OCI-M1 (cell line): Measurements from ENCODE around the gene PBXIP1.

Experiments
- DNase-seq: peaks from one replicate; lab custom pipeline; 2025; lab: John Stamatoyannopoulos, UW

The PBXIP1 gene, protein sequence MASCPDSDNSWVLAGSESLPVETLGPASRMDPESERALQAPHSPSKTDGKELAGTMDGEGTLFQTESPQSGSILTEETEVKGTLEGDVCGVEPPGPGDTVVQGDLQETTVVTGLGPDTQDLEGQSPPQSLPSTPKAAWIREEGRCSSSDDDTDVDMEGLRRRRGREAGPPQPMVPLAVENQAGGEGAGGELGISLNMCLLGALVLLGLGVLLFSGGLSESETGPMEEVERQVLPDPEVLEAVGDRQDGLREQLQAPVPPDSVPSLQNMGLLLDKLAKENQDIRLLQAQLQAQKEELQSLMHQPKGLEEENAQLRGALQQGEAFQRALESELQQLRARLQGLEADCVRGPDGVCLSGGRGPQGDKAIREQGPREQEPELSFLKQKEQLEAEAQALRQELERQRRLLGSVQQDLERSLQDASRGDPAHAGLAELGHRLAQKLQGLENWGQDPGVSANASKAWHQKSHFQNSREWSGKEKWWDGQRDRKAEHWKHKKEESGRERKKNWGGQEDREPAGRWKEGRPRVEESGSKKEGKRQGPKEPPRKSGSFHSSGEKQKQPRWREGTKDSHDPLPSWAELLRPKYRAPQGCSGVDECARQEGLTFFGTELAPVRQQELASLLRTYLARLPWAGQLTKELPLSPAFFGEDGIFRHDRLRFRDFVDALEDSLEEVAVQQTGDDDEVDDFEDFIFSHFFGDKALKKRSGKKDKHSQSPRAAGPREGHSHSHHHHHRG

DNA sequence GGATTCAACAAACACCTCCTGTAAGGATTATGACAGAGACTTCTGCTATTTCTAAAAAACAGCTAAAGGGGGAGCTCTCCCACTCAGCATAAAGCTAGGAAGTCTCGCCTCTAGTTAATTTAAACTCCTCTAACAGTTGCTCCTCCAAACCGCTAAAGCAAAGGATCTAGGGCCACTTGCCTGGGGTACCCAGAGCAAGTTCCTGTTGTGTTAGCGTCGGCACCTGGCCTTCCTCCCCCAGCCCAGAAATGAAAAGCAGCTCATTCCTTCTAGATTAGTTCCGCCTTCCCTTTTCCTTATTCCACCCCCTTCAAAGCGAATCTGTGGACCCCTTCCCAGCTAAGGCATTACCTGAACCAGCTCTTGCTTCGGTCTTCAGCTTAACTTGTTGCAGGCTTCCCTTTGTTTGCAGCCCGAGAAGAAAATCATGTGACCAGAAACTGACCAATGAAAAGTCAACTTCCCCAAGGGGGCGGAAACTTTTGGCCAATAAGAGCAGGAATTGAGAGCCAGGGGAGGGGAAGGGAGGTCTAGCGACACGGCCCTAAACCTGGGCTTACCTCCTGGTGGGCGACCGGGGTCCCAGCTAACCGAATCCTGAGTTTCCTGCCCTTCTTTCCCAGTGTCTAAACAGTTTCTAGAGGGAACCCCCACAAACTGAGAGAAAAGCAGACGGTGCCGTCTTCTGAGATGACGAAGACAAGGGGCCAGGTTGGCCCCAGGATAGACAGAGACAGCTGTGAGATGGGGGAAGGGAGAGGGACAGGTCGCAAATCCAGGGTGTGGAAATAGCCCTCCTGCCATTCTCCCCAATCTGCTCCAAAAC lies at the start of gene PBXIP1:
Gene PBXIP1 (minus strand): TSS at position 382 of the 826 bp plus-strand sequence. CDS start 2,378 bp downstream, outside the sequence.
- peak; percentile 97 for DNase-seq

DNA sequence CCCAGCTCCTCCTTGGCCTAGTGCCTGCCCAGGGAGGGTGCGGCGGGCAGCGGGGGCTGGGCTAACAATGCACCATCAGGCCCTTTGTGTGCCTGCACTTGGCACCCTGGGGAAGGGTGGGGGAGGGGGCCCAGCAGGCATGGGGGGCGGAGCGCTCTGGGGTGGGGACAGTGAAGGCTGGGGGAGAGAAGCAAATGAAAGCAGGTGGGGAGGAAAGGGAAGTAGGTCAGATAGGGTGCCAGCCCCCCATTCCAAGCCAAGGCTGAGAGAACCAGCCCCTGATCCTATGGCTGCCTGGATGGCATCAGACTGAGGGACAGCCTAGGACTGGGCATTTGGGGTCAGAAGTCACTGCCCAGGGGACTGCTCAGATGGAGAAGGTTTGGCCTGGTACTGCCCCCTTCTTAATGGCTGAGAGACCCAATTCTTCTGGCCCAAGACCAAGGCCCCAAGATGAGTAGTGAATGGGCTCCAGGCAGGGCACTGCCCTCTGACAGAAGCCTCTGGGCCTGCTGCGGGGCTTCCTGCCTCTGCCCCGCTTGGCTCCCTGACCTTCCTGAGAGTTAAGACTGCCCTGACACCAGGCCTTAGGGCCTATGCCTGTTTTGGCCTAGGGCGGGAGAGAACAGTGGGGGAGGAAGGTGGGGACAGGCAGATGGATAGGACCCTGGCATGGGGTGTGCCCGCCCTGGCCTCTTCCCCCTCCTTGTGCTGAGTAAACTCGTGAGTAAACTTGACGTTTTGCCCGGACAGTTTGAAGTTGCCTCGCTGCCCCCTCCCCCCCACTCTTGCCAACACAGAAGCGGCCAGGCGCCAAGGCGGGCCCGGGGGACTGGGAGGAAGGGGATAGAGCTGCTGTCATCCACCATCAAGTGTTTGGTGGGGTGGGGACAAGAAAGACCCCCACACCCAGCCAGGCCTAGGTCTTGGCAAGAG lies 49.4 kb upstream of the PBXIP1 start:
- DNase-seq: no peak

DNA sequence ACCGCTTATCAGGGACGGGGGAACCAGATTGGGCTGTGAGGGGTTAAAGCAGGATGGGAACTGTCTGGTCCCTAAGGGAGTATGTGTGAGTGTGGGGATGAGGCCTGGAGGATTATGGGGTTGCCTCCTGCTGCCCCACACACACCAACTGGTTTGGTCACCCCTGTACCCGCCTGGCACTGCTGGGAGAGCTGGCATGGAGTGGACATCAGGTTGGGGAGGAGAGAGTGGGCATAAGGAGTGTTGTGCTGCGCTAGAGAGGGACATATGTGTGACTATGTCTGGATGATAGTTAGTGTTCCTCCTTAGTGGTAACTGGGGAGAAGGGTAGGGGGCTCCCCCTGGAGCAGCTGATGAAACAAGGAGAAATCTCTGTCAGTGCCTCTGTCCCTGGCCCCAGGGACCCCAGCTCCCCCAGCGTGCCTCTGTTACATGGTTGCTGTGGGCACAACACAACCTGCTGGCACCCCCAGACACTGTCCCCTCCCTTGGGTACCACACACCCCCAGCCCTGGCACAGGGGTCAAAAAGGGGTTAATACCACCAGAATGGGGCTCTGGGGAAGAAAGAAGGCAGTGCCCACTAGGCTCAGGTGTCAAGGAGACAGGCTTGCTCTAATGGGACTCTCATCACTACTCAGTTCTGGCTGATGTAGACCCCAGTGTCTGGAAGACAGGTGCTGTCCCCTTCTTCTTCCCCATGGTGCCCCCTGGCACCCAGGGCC lies 48.6 kb upstream of the PBXIP1 start:
- peak; percentile 66 for DNase-seq

DNA sequence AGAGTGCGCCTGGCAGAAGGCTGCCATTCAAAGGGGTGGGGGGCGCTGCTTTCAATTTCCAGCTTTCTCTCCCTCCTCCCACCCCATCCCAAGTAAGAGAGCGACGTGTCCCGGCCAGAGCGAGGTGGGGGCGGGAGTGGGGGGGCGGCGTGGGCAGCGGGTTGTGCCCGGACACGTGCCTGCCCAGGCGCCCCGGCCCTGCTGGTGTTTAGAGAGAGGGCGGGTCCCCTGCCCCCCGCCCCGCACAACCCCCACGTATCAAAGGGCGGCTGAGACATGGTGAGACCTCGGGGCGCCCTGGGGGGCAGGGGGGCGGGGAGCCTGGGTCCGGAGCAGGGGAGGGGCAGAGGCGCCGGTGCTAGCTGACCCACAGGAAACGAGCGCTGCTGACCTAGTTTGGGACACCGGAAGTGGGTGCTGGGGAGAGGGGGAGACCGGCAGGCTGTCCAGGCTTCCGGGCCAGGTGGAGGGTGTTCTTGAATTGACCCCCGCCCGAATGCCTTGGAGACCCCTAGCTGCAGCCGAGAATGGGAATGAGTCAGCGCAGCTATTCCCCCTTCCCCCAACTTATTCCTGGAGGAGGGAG lies 48.0 kb upstream of the PBXIP1 start:
- DNase-seq: peak; percentile 83

DNA sequence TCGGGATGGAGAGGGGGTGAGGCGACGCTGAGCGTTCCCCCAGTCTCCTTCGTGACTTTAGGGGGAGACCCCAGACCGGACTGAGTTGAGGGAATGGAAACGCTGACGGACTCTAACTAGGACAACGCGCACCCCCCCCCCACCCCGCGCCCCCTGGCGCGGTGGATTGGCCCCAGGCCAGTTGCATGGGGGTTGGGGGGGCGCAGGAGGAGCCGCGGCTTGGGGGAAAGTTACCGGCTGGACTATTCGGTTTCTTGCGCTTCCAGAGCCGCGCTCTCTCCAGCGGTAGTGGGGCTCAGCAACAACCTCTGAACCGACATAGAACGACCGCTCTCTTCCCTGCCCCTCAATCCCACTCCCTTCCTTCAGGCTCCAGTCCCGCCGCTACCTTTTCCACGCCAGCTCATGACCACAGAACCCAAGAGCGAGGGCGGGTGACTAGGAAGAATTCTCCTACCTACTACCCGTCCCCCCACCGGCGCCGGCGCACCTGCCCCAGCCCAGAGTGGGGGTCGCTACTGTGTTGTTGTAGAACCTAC lies 47.4 kb upstream of the PBXIP1 start:
- peak; percentile 68 for DNase-seq

DNA sequence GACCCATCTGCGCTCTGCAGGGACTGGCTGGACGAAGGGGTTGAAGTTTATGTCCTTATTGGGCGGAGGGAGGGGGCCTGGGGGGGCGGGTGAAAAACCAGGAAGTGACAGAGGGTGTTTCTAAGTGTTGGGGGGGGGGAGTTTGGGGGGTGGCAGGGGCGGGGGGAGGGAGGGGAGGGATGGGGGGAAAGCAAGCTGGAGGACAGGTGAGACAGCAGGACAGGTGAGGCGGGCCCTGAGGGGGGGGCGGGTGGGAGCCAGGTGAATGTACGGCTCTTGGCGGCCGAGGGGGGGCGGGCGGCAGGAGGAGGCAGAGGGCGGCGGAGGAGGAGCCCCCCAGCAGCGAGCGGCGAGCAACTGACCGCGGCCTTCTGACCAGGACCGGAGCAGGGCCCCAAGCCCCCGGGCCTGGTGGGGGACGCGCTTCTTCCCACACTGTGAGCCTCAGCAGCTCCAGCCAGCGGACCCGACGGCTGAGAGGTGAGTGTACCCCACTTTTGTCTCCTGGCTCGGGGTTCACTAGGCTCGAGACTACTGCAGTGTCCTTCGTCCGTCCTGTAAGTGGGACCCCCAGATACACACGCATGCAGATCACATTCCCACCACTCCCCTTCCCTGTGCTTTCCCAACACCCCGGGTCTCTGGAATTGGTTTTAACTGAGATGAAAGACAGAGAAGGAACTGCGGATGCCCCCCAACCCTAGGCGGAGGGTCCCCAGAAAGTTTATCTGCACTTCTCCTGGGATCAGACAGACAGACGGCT lies 46.7 kb upstream of the PBXIP1 start, which contains the start of gene ZBTB7B:
Gene ZBTB7B (plus strand): TSS at position 339 of the 763 bp plus-strand sequence. CDS start 11,859 bp downstream, outside the sequence.
- peak; percentile 68 for DNase-seq

DNA sequence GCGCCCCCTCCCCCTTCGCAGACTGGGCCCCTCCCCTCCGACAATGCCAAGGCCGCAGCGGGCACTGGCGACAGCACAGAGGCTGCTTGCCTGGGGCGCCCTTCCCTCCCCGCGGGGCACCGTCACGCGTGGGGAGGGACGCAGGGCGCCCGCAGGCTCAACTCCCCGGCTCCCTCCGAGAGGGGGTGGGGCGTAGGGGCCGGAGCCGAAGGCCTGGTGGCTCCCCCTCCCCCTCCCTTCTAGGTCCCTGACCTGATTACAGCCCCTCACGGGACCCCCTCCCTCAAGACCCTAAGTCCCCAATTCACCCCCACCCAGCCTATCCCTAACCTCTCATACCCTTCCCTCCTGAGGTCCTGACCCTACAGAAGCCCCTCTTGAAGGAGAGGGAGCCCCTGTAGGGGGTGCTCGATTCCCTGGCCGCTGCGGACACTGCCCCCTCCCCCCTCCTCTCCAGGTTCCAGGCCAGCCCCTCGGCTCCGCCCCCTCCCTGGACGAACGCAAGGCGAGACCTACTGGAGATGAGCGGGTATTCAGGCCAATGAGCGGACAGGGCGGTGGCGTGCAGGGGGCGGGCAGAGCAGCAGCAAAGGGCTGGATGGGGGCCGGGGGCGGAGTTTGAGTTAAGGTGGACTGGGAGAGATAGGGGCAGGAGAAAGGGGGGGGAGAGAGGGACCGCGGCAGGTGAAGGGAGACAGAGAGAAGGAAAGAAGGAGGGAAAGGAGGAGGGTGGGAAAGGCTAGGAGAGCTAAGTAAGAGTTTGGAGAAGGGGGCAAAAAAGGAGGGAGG lies 46.0 kb upstream of the PBXIP1 start:
- peak; percentile 99 for DNase-seq

DNA sequence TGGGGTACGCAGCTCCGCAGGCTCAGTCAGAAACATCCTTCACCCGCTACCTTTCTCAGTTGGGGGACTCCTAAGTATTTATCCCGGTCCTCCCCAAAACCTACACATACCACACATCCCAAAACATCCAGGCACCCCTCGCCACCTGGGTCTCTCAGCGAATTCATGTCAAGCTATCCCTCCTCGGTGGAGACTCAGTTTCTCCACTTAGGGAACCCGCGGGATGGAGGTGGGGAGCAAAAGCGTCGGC lies 45.5 kb upstream of the PBXIP1 start:
- DNase-seq: no peak

DNA sequence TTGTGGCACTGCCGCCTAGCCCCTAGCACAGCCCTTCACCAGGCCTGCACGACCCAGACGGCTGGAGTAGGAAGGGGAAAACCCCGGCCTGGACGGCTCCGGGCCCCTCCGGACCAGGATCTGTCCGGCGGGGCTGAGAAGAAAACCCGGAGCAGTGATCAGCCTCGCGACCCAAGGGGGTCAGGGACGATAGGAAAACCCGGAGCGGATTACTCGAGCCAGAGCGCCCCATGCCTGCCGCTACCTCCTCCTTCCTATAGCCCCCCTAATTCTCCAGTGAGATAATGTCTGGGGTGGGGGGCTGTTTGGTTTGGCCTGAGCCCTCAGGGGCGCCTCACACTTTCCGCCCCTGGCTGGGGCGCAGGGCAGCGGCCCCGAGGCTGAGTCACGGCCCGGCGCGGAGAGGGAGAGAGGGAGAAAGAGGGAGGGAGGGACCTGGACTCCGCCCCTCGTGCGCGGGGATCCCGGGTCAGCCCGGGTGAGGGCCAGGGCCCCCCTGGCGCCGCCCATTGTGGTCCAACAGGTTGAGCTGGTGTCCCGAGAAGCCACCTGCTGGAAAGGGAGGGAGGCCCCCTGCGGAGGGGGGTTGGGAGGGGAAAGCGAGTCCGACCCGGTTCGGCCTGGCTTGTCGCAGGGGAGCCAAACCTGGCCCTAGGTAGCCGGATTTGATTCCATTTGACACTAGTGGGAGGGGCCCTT lies 45.0 kb upstream of the PBXIP1 start:
- peak; percentile 97 for DNase-seq

DNA sequence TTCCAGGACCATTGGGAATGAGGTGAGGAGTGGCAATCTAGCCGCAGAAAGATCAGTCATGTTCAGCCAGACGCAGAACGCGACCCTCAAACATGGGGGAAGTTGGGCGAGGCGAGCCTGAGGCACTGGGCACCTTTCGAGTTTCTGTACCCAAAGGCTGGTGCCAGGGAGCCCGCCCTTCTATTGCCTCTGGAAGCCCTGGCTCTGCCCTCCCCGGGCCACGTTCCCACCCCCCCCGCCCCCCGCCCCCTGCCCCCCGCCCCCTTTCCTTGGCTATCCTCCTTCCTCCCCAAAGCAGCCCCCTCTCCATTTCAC lies 44.5 kb upstream of the PBXIP1 start:
- no peak for DNase-seq

DNA sequence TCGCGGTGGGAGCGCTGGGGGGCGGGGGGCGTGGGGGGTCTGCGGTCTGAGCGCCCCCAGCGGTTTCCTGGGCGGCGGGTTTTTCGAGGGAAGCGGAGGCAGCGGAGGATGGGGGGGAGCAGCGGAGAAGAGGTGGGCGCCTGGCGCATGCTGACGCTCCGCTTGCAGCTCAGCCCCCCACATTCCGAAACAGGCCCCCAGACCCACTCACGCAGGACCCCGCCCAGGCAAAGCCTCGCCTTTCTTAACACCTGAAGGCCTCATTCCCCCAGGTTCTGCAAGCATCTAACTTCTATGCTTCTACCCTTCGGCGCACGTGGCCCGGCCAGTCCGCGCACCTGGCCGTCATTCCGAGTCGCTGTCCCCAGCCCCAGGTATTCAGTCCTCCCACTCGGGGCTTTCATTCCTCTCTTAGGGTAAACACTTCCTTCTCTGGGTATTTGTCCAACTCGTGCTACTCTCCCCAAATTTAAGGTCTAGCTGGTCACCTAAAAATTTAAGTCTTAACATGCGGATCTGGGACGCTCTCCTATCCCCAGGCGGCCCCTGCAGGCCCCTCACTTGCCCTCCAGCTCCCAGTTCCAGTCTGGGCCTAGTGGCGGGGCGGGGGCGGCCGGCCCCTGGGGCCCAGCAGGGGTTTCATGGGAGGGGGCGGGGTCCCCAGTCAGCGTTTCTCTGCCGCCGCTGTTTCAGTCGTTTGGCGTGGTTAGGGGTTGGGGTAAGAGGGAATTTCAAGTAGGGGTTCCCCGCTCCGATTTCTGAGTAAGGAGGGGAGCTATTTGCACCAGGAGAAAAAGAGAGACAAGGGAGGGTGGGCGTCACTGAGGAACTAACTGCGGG lies 43.9 kb upstream of the PBXIP1 start:
- peak; percentile 92 for DNase-seq

DNA sequence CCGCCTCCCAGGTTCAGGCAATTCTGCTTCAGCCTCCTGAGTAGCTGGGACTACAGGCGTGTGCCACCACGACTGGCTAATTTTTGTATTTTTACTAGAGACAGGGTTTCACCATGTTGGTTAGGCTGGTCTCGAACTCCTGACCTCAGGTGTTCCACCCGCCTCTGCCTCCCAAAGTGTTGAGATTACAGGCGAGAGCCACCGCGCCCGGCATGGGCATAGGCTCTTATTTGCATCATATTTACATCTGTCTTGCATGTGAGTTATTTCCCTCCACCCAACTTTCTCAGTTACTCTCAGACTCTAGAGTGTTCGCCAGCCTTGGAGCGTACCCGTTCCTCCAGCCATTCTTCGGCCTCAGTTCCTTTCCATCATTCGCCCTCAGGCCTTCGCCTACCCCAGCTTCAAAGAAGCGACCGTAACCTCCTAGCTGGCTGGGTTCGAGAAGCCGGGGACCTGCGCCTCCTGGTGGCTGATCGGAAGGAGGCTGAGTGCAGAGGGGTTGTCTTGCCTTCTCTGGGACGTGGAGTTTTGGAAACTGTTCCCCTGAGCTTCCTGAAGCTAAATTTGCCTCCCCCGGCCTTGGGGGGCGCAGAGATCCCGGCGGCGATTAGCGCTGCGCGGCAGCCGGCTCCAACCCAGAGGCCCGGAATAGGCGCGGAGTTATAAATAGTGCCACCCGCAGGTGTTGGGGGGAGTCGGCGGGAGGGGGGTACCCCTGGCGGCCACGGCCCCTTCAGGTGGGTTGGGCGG lies 43.1 kb upstream of the PBXIP1 start:
- peak; percentile 94 for DNase-seq

DNA sequence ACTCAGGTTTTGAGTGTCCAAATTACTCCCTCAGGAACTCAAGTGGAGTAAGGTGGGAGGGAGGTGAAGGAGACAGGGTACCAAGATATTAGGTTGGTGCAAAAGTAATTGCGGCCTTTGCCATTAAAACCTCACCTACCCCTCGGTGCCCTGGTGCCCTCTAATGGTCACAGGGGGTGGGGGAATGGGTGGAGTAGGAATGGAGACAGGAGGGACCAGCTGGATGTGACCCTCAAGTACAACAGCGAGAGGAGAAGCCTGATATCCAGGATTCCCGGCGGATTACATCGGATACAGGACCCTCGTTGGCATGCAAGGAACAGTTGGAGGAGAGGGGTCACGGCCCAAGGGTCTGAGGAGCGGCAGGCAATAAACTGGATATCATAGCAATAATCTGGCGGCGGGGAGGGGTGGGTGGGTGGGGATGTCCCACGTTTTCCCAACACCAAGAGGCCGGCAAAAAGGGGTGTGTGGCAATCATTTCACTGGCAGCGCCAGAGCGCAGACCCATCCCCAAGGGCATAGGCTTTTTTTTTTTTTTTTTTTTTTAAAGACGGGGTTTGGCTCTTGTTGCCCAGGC lies 42.4 kb upstream of the PBXIP1 start:
- DNase-seq: no peak

DNA sequence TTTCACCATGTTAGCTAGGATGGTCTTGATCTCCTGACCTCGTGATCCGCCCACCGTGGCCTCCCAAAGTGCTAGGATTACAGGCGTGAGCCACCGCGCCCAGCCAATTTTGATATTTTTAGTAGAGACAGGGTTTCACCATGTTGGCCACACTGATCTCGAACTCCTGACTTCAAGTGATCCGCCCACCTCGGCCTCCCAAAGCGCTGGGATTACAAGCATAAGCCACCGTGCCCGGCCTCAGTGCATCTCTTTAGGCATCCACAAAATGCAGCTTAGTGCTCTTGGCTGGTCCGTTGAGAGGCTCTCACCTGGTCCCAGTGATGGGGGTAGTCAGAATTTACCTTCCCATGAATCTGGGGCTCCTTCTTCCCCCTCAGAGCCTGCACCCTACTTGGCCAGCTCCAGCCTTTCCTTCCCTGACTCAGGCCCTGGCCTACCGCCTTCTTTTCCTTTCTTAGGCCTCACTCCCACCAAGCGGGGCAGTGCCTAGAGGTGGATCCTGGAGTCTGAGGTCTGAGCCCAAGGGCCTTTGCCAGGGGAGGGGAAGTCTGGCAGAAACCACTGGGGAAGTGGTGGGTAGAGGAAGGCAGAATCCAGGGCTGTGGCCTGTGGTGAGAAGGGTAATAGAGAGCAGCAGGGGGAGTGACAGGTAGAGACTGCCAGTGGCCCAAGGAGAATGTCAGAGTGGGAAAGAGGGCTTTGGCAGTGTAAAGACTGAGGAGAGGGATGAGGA lies 41.2 kb upstream of the PBXIP1 start:
- DNase-seq: no peak

DNA sequence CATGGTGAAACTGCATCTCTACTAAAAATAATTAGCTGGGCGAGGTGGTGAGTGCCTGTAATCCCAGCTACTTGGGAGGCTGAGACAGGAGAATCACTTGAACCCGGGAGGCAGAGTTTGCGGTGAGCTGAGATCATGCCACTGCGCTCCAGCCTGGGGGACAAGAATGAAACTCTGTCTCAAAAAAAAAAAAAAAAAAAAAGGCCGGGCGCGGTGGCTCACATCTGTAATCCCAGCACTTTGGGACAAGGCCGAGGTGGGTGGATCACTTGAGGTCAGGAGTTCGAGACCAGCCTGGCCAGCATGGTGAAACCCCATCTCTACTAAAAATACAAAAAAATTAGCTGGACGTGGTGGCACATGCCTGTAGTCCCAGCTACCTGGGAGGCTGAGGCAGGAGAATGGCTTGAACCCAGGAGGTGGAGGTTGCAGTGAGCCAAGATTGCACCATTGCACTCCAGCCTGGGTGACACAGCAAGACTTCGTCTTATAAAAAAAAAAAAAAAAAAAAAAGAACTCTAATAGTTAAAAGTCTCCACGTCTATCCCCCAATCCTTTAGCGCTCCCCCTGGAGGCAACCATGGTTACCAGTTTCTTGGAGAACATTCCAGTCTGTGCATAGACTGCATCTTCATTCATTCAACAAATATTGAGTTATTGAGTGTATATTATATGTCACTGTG lies 39.5 kb upstream of the PBXIP1 start:
- peak; percentile 89 for DNase-seq
